Neutrophil (primary cell): Measurements from ENCODE around the gene EXOC3L2.
A peak's percentile ranks its signal among the peaks of the same experiment; 100 is the strongest.

ENCODE experiments used
- H3K27ac ChIP-seq: fragments of 200-600 bp; sonication (generic); 2 replicates; pipeline ENCODE4 v1.5.1; 2016; ENCODE audit warnings: mild to moderate bottlenecking, moderate library complexity
- H3K27me3 ChIP-seq: fragments of 200-600 bp; sonication (generic); 2 replicates; pipeline ENCODE4 v1.6.0; 2016; ENCODE audit warnings: mild to moderate bottlenecking
- H3K36me3 ChIP-seq: fragments of 200-600 bp; sonication (generic); 2 replicates; pipeline ENCODE4 v1.5.1; 2017
- H3K4me1 ChIP-seq, 2 experiments: fragments of 200-600 bp in 1 of 2; sonication (generic) in 1 of 2; 1 replicate in 1 of 2; 2 replicates in 1 of 2; pipeline versions ENCODE4 v1.5.1 to v1.6.1; 2013 to 2016; ENCODE audit warnings: low read depth in 1 of 2, low read length in 1 of 2, mild to moderate bottlenecking in 1 of 2, moderate library complexity in 1 of 2; ENCODE audit not compliant: control insufficient read depth in 1 of 2, insufficient read depth in 1 of 2
- H3K4me3 ChIP-seq, 2 experiments: fragments of 200-600 bp in 1 of 2; sonication (generic) in 1 of 2; 1 replicate in 1 of 2; 2 replicates in 1 of 2; pipeline ENCODE4 v1.5.1; 2013 to 2016; ENCODE audit warnings: low read depth in 1 of 2, low read length in 1 of 2, mild to moderate bottlenecking in 1 of 2, moderate library complexity in 1 of 2
- H3K9me3 ChIP-seq: fragments of 200-600 bp; sonication (generic); 2 replicates; pipeline ENCODE4 v1.5.1; 2016
- CTCF ChIP-seq: fragments of 200-600 bp; sonication (generic); IDR thresholded peaks from 2 replicates; pipeline ENCODE4 v1.5.1; 2016; ENCODE audit warnings: antibody characterized with exemption

The EXOC3L2 gene

GRCh38 chr19:45255611-45256157, 10.5 kb upstream of the EXOC3L2 start:
- Histone ChIP-seq H3K9me3 (no peaks in the 10 kb centered on the region), H3K27me3 (no peaks in the 10 kb centered on the region), H3K36me3 (peaks cover 7% of the 10 kb centered on the region), H3K4me3 (no peak overlapping the region), H3K4me1 (peaks cover 14 to 15% of the 10 kb centered on the region in 2 experiments), H3K27ac (no peak overlapping the region)
- TF ChIP-seq CTCF, result no peak

GRCh38 chr19:45254044-45254531, 8.9 kb upstream of the EXOC3L2 start:
- Histone ChIP-seq H3K27ac (no peak overlapping the region), H3K27me3 (peaks cover 15% of the 10 kb centered on the region), H3K9me3 (no peaks in the 10 kb centered on the region), H3K4me1 (peaks cover 20 to 21% of the 10 kb centered on the region in 2 experiments), H3K4me3 (no peak overlapping the region), H3K36me3 (peaks cover 3% of the 10 kb centered on the region)
- TF ChIP-seq CTCF, result no peak

- H3K4me1 ChIP-seq, result peaks cover 20 to 25% of the 10 kb centered on the region in 2 experiments
- H3K27ac ChIP-seq, result no peak overlapping the region
- no peak overlapping the region for H3K4me3 ChIP-seq
- H3K36me3 ChIP-seq, result no peaks in the 10 kb centered on the region
- H3K27me3 ChIP-seq, result peaks cover 16% of the 10 kb centered on the region
- TF ChIP-seq CTCF, result no peak
- H3K9me3 ChIP-seq, result no peaks in the 10 kb centered on the region
Measured at GRCh38 chr19:45253396-45254027, 8.3 kb upstream of the EXOC3L2 start.

GRCh38 chr19:45251452-45252354, 6.5 kb upstream of the EXOC3L2 start:
- H3K9me3 ChIP-seq, result no peaks in the 10 kb centered on the region
- peaks cover 16% of the 10 kb centered on the region for H3K27me3 ChIP-seq
- TF ChIP-seq CTCF, result no peak
- H3K27ac ChIP-seq, result peak overlapping the region; percentile 57
- H3K36me3 ChIP-seq, result no peaks in the 10 kb centered on the region
- peaks cover 20 to 27% of the 10 kb centered on the region in 2 experiments for H3K4me1 ChIP-seq
- H3K4me3 ChIP-seq, result peak overlapping the region; percentile 66 to 79

- peak within 1 kb of the TSS; percentile 57 for H3K27ac ChIP-seq
- H3K4me1 ChIP-seq, result peaks cover 20 to 27% of the 10 kb centered on the region in 2 experiments
Measured at GRCh38 chr19:45250832-45251451, 5.7 kb upstream of the EXOC3L2 start, which contains the start of gene MARK4. Gene MARK4 (plus strand): TSS chr19:45251271. CDS start chr19:45251589, 318 bp downstream.

More at GRCh38 chr19:45250832-45251451, 5.7 kb upstream of the EXOC3L2 start, which contains the start of gene MARK4:
- TF ChIP-seq CTCF, result peak; percentile 24
- Histone ChIP-seq H3K4me3 (peak within 1 kb of the TSS; percentile 70 to 79), H3K9me3 (no peaks in the 10 kb centered on the region), H3K36me3 (no peaks in the 10 kb centered on the region), H3K27me3 (peaks cover 16% of the 10 kb centered on the region)
